Measurements from ENCODE around the gene GNL2.

The GNL2 gene

DNA sequence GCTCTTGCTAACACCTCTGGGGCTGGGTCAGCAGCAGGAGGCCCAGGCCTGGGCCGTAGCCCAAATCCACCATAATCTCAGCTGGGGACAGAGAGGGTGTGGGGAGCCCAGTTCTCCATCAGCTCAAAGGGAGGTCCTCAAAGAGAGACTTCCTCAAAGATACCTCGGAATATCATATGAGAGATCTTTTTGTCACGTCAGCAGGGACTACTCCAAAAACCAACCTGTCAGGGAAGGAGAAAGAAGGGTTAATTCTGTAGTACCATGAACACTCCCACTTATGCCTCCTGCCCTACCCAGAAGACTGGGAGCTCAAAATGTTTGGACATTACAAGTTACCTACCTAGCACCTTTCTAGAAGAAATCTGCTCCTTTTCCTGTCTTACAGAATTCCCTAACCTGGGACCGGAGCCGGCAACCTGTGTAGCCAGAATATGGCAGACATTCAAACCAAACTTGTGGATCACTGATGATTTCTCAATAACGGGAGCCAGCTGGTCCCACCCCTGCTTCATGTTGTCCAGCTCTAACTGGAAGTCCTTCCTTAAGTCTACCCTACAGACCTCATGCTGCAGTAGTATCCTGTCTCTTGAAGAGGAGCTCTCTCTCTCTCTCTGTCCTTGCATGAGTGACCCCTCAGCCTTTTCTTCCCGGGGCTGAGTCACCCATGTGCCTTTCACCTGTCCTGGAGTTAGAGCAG, 34.1 kb upstream of the GNL2 start:
- no peaks in the 10 kb centered on the region for H3K4me1 ChIP-seq (ENCODE audit: insufficient read depth, low read length, poor library complexity, severe bottlenecking)
- H3K27me3 ChIP-seq (ENCODE audit: insufficient read depth, low read length, poor library complexity, severe bottlenecking): no peaks in the 10 kb centered on the region
- no peak overlapping the region for H3K9ac ChIP-seq (ENCODE audit: low read depth, low read length, poor library complexity, severe bottlenecking)
- TF ChIP-seq, protein P1, sequence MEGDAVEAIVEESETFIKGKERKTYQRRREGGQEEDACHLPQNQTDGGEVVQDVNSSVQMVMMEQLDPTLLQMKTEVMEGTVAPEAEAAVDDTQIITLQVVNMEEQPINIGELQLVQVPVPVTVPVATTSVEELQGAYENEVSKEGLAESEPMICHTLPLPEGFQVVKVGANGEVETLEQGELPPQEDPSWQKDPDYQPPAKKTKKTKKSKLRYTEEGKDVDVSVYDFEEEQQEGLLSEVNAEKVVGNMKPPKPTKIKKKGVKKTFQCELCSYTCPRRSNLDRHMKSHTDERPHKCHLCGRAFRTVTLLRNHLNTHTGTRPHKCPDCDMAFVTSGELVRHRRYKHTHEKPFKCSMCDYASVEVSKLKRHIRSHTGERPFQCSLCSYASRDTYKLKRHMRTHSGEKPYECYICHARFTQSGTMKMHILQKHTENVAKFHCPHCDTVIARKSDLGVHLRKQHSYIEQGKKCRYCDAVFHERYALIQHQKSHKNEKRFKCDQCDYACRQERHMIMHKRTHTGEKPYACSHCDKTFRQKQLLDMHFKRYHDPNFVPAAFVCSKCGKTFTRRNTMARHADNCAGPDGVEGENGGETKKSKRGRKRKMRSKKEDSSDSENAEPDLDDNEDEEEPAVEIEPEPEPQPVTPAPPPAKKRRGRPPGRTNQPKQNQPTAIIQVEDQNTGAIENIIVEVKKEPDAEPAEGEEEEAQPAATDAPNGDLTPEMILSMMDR (conservative IDR thresholded peaks at IDR 0.05; ENCODE audit: low read length): no peak
- no peak for TF ChIP-seq EZH2phosphoT487 (IDR thresholded peaks at IDR 0.05; ENCODE audit: borderline replicate concordance)
- H3F3A ChIP-seq (ENCODE audit: low read depth): no peaks in the 10 kb centered on the region
- H3K9me3 ChIP-seq (ENCODE audit: insufficient read depth, low read depth, low read length): no peaks in the 10 kb centered on the region
- H3K9me2 ChIP-seq (replicated peaks; ENCODE audit: low read depth, low read length): no peaks in the 10 kb centered on the region
- H3K4me3 ChIP-seq (ENCODE audit: low read length, poor library complexity, severe bottlenecking): no peak overlapping the region
- H4K20me1 ChIP-seq (ENCODE audit: insufficient read depth, low read length, poor library complexity, severe bottlenecking): no peaks in the 10 kb centered on the region
- no peak overlapping the region for H2AFZ ChIP-seq (ENCODE audit: low read length)
- no peak overlapping the region for H3K4me2 ChIP-seq (ENCODE audit: low read depth, low read length, poor library complexity, severe bottlenecking)
- no peaks in the 10 kb centered on the region for H3K36me3 ChIP-seq (ENCODE audit: insufficient read depth, low read length)
- no peaks in the 10 kb centered on the region for H3K79me2 ChIP-seq (ENCODE audit: insufficient read depth, low read length)

- no peak overlapping the region for H3K9ac ChIP-seq (ENCODE audit: low read depth, low read length, poor library complexity, severe bottlenecking)
- H3K4me3 ChIP-seq (ENCODE audit: low read length, poor library complexity, severe bottlenecking): no peak overlapping the region
- H3K4me1 ChIP-seq (ENCODE audit: insufficient read depth, low read length, poor library complexity, severe bottlenecking): no peaks in the 10 kb centered on the region
- H3K4me2 ChIP-seq (ENCODE audit: low read depth, low read length, poor library complexity, severe bottlenecking): no peak overlapping the region
- no peaks in the 10 kb centered on the region for H3K9me2 ChIP-seq (replicated peaks; ENCODE audit: low read depth, low read length)
- no peaks in the 10 kb centered on the region for H3K27me3 ChIP-seq (ENCODE audit: insufficient read depth, low read length, poor library complexity, severe bottlenecking)
- no peak for TF ChIP-seq EZH2phosphoT487 (IDR thresholded peaks at IDR 0.05; ENCODE audit: borderline replicate concordance)
- TF ChIP-seq, protein P1 (conservative IDR thresholded peaks at IDR 0.05; ENCODE audit: low read length): no peak
- no peaks in the 10 kb centered on the region for H3K9me3 ChIP-seq (ENCODE audit: insufficient read depth, low read depth, low read length)
- no peaks in the 10 kb centered on the region for H3F3A ChIP-seq (ENCODE audit: low read depth)
- no peaks in the 10 kb centered on the region for H3K36me3 ChIP-seq (ENCODE audit: insufficient read depth, low read length)
- no peaks in the 10 kb centered on the region for H4K20me1 ChIP-seq (ENCODE audit: insufficient read depth, low read length, poor library complexity, severe bottlenecking)
- H2AFZ ChIP-seq (ENCODE audit: low read length): no peak overlapping the region
- H3K79me2 ChIP-seq (ENCODE audit: insufficient read depth, low read length): no peaks in the 10 kb centered on the region
These were observed 33.3 kb upstream of the GNL2 start for GRCh38 chr1:37629008-37629407.

- H3K9me2 ChIP-seq (replicated peaks; ENCODE audit: low read depth, low read length): no peaks in the 10 kb centered on the region
- no peaks in the 10 kb centered on the region for H3K79me2 ChIP-seq (ENCODE audit: insufficient read depth, low read length)
- no peaks in the 10 kb centered on the region for H3K4me1 ChIP-seq (ENCODE audit: insufficient read depth, low read length, poor library complexity, severe bottlenecking)
- H3F3A ChIP-seq (ENCODE audit: low read depth): no peaks in the 10 kb centered on the region
- H3K36me3 ChIP-seq (ENCODE audit: insufficient read depth, low read length): no peaks in the 10 kb centered on the region
- no peak overlapping the region for H3K9ac ChIP-seq (ENCODE audit: low read depth, low read length, poor library complexity, severe bottlenecking)
- H3K4me3 ChIP-seq (ENCODE audit: low read length, poor library complexity, severe bottlenecking): no peak overlapping the region
- H3K4me2 ChIP-seq (ENCODE audit: low read depth, low read length, poor library complexity, severe bottlenecking): no peak overlapping the region
- no peaks in the 10 kb centered on the region for H3K9me3 ChIP-seq (ENCODE audit: insufficient read depth, low read depth, low read length)
- H3K27me3 ChIP-seq (ENCODE audit: insufficient read depth, low read length, poor library complexity, severe bottlenecking): no peaks in the 10 kb centered on the region
- no peak overlapping the region for H2AFZ ChIP-seq (ENCODE audit: low read length)
- TF ChIP-seq EZH2phosphoT487 (IDR thresholded peaks at IDR 0.05; ENCODE audit: borderline replicate concordance): no peak
- TF ChIP-seq, protein P1 (conservative IDR thresholded peaks at IDR 0.05; ENCODE audit: low read length): no peak
- no peaks in the 10 kb centered on the region for H4K20me1 ChIP-seq (ENCODE audit: insufficient read depth, low read length, poor library complexity, severe bottlenecking)
These were observed 32.4 kb upstream of the GNL2 start for GRCh38 chr1:37628026-37628556.

Data from Loucy (cell line).